ENCODE measurements around the gene KLF6.

KLF6 gene

DNA sequence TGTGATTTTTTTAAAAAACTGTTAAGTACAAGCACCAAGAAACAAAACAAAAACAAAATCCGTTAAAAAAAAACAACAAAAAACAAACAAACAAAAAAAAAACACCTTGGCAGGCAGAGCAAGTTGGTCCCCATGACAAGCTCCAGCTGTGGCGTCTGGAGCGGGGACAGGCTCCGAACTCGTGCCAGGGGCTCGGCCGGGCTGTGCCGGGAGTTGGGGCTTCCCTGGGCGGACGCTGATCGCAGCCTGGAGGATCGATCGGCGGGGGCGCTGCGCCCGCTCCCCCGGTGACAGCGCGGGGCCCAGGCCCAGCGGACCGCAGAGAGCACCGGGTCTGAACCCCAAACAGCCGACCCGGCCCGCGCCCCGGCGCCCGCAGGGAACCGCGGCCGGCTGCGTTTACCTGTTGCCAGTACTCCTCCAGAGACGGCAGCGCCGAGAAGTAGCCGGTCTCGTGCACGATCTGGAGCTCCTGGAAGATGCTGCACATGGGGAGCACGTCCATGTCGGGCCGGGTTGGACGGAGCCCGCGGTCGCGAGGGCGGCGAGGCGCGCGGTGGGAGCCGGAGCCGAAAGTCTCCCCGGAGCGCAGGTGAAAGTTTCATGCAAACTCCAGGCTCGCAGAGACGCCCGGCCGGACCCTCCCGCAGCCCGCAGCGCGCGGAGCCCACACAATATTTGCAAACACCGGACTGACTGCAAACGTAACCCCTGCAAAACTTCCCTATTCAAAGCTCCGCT lies at the start of gene KLF6:
Gene KLF6, minus strand, starts transcription at position 700 of the 741 bp plus-strand sequence. Its CDS starts 195 bp downstream, at position 505.
- DNase-seq, result peak in 25 of 58 donors; percentile 33 to 77 (median 59)

- DNase-seq, result no peak
Observed at GRCh38 chr10:3834404-3834803, 49.4 kb upstream of the KLF6 start.

GRCh38 chr10:3833046-3833445 lies 48.0 kb upstream of the KLF6 start:
- no peak for DNase-seq

GRCh38 chr10:3832022-3832786 lies 47.2 kb upstream of the KLF6 start:
- DNase-seq, result no peak

GRCh38 chr10:3831608-3832007 lies 46.6 kb upstream of the KLF6 start:
- no peak for DNase-seq

- DNase-seq, result no peak
Observed at GRCh38 chr10:3830946-3831345, 45.9 kb upstream of the KLF6 start.

DNA sequence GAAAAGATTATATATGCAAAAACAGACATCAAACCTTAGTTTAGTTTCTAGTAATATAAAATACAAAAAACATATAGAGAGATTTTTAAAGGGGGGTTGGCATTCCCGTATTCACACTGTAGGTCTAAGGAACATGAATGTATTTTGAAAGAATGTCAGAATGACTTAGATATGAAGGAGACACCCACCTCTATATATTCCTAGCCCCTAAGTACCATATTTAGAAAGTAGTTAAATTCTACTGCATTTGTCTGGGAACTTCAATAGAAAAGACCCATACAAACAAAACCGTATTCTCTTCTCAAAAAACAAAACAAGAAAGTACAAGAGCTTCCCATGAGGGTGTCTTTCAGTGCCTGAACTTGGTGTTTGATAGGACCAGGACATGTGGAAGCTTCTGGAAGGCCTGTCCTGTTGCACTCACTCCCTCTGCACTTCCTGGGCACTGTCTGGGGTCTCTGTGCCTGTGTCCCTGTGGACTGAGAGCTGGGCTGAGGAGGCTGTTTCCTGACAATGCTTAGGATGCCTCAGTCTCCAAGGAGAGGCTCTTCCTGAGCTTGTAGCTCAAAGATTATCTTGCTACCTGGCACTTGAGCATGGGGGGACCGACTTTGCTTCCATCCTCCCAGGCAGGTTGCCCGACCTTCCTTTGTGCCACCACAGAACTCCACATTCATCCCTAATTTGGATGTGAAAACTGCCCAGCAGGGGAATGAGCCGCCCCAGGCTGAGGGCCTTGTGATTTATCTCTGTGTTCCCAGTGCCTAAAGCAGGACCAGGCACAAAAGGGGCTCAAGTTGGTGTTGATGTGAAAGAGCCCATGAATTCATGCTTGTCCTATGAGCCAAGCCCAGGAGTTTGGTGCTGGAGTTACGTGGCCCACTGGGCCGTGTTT lies 44.4 kb upstream of the KLF6 start:
- no peak for DNase-seq

GRCh38 chr10:3828404-3829155 lies 43.6 kb upstream of the KLF6 start:
- no peak for DNase-seq

DNA sequence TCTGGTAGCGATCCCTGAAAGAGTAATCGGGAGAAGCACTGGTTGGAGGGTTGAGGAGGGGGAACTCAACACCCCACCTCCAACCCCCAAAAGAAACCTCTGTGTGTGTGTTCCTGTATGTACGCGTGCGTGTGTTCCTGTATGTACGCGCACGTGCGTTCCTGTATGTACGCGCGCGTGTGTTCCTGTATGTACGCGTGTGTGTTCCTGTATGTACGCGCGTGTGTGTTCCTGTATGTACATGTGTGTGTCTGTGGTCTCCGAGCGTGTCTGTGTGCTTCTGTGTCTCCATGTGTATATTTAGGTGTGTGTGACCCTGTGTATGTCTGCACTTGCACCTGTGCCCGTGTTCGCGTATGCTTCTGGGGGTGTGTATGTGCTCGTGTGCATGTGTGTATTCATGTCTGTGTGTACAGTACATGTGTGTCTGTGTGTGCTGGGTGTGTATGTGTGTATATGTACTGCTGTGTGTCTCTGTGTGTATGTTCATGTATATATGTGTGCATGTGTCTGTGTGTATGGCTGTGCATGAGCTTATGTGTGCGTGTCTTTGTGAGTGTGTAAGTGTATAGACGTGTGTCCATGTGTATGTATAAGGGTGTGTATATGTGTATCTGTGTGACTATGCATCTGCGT lies 42.9 kb upstream of the KLF6 start:
- no peak for DNase-seq

DNA sequence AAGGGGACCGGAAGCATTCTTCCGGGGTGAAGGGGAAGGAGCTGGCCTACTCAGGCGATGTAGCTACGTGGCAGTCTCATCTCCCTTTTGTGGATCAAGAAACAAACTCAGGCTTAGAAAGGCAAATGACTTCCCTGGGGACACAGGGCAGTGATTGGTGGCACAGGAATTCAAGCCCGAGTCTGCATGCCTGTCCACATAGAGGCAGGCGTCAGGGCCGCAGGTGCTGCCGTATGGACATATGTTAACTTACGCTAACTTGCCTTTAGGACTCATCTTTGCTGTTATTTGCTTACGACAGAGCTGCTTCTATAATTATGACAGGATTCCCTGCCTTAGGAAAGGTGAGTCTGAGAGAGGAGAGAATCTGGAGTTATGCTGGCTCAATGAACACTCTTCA lies 42.3 kb upstream of the KLF6 start:
- DNase-seq, result no peak

- DNase-seq, result no peak
Observed at GRCh38 chr10:3825862-3826351, 40.9 kb upstream of the KLF6 start.

- no peak for DNase-seq
Observed at GRCh38 chr10:3825244-3825643, 40.2 kb upstream of the KLF6 start.

DNA sequence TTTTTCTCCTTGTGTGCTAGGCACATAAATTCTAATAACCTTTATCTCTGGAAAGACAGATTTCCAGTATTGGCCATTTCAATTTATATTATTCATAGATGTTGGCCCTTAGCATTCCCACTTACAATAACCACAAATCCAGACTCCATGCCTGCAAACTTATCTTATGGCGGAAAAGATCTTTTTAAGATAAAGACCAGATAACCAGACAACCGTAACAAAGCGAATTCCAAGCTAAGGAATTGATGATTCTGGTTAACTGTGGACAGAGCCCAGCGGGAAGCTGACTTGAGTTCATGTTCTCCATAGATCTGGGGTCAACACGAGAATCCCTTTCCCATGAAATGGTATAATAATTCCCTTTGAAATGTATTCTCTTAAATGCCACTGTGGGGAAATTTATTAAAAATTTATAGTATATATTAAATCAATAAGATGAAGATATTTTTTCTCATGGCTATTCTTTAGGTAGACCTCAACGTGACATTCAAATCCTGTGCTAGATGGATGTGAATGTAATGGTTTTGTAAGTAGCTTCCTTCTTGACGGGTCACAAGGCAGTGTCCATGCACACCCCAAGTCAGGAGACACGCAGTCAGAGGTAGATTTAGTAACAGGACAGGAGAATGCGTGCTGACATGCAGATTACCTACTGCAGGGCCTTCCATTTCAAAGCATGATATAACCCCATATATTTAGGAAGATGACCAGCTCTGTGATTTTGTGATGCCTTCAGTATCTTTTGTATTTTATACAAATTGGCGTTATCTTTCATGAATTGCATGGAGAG lies 37.7 kb upstream of the KLF6 start:
- no peak for DNase-seq

- no peak for DNase-seq
Observed at GRCh38 chr10:3820255-3820654, 35.2 kb upstream of the KLF6 start.

- no peak for DNase-seq
Observed at GRCh38 chr10:3816995-3817394, 32.0 kb upstream of the KLF6 start.

- DNase-seq, result no peak
Observed at GRCh38 chr10:3814838-3815220, 29.8 kb upstream of the KLF6 start.

GRCh38 chr10:3813986-3814837 lies 29.2 kb upstream of the KLF6 start:
- DNase-seq, result no peak

- no peak for DNase-seq
Observed at GRCh38 chr10:3813267-3813666, 28.3 kb upstream of the KLF6 start.

- DNase-seq, result no peak
Observed at GRCh38 chr10:3812141-3812540, 27.1 kb upstream of the KLF6 start.
